PC-3 (cell line): Measurements from ENCODE around the gene PLXNC1.

Experiments used
- CTCF ChIP-seq: fragments of 300-600 bp; sonication (generic); conservative IDR thresholded peaks from 2 replicates; pipeline ENCODE4 v1.5.1; 2017; ENCODE audit warnings: antibody characterized with exemption, low read depth, mild to moderate bottlenecking, low read length
- EZH2 ChIP-seq: fragments of 300-600 bp; sonication (generic); IDR thresholded peaks from one replicate; pipeline ENCODE4 v1.6.1; 2017; ENCODE audit warnings: antibody characterized with exemption, mild to moderate bottlenecking, low read length; ENCODE audit not compliant: unreplicated experiment

DNA sequence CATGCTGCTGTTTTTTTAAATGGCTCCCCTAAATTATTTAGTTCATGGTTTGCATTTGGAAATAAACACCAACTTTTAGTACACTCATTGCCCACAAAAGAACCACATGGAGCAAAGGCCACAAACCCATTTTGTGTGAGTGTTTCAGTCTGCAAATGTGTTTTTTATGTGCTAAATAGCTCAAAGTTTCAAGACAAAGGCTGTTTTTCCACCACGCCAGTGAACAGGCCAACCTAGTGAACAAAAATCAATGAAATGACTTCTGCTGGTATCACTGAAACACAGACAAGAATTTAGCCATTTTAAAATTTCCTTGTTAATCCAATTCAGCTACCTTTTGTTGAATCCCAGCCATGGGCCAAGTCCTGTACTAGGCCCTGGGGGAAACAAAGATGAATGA is 52.3 kb downstream of the PLXNC1 start:
- no peak for TF ChIP-seq CTCF
- TF ChIP-seq EZH2 = no peak
